H9 (cell line): ENCODE results near the gene SEPTIN3. TPM values are rescaled to one million over a fixed set of nuclear protein-coding genes. Genes with fewer than 3 reads are reported as not detected.

Experiments used
- DNase-seq: peaks from one replicate; pipeline ENCODE4 v3.0.0-alpha.2; 2017
- H2AFZ ChIP-seq: one replicate; pipeline ENCODE4 v1.6.1; 2013; ENCODE audit warnings: mild to moderate bottlenecking, low read length, control low read depth, moderate library complexity
- H2AK5ac ChIP-seq: 2 replicates; pipeline ENCODE4 v1.6.1; 2013; ENCODE audit warnings: low read length, control low read depth, mixed read lengths; ENCODE audit not compliant: insufficient read length
- H2BK120ac ChIP-seq: one replicate; pipeline ENCODE4 v1.6.1; 2013; ENCODE audit warnings: low read depth, mild to moderate bottlenecking, low read length, control low read depth, inconsistent platforms; ENCODE audit not compliant: poor library complexity, severe bottlenecking
- H2BK12ac ChIP-seq: 2 replicates; pipeline ENCODE4 v1.6.1; 2013; ENCODE audit warnings: low read length, control low read depth, mixed read lengths, low read depth; ENCODE audit not compliant: insufficient read length
- H2BK15ac ChIP-seq: 2 replicates; pipeline ENCODE4 v1.6.1; 2013; ENCODE audit warnings: low read depth, low read length, control low read depth
- H2BK20ac ChIP-seq: one replicate; pipeline ENCODE4 v1.6.1; 2013; ENCODE audit warnings: low read depth, mild to moderate bottlenecking, low read length, control low read depth, inconsistent platforms; ENCODE audit not compliant: poor library complexity, severe bottlenecking
- H2BK5ac ChIP-seq: 2 replicates; pipeline ENCODE4 v1.6.1; 2013; ENCODE audit warnings: low read length, control low read depth, mixed read lengths; ENCODE audit not compliant: insufficient read length
- H3K14ac ChIP-seq: 2 replicates; pipeline ENCODE4 v1.6.1; 2013; ENCODE audit warnings: low read length, control low read depth; ENCODE audit not compliant: insufficient read depth
- H3K18ac ChIP-seq: 2 replicates; pipeline ENCODE4 v1.6.1; 2013; ENCODE audit warnings: low read depth, mild to moderate bottlenecking, mixed read lengths, low read length, control low read depth; ENCODE audit not compliant: insufficient read length
- H3K23ac ChIP-seq: 2 replicates; pipeline ENCODE4 v1.6.1; 2013; ENCODE audit warnings: low read length, control low read depth, mixed read lengths, low read depth; ENCODE audit not compliant: insufficient read length
- H3K23me2 ChIP-seq: 2 replicates; pipeline ENCODE4 v1.6.1; 2013; ENCODE audit warnings: low read depth, mild to moderate bottlenecking, mixed read lengths, low read length, control low read depth; ENCODE audit not compliant: insufficient read length, poor library complexity, severe bottlenecking
- H3K27ac ChIP-seq: 2 replicates; pipeline ENCODE4 v1.5.1; 2013; ENCODE audit warnings: low read length, control low read depth, mixed read lengths, low read depth; ENCODE audit not compliant: insufficient read length
- H3K27me3 ChIP-seq: 2 replicates; pipeline ENCODE4 v1.6.1; 2013; ENCODE audit warnings: low read length, control low read depth, inconsistent platforms; ENCODE audit not compliant: insufficient read depth
- H3K4ac ChIP-seq: 2 replicates; pipeline ENCODE4 v1.6.1; 2013; ENCODE audit warnings: low read depth, mild to moderate bottlenecking, control low read depth, inconsistent platforms, low read length, moderate library complexity
- H3K4me1 ChIP-seq: 2 replicates; pipeline ENCODE4 v1.6.1; 2013; ENCODE audit warnings: low read length, control low read depth, inconsistent platforms; ENCODE audit not compliant: insufficient read depth
- H3K4me2 ChIP-seq: 2 replicates; pipeline ENCODE4 v1.6.1; 2013; ENCODE audit warnings: low read length, control low read depth, mixed read lengths; ENCODE audit not compliant: insufficient read length, insufficient read depth
- H3K56ac ChIP-seq: 2 replicates; pipeline ENCODE4 v1.6.1; 2013; ENCODE audit warnings: low read depth, mild to moderate bottlenecking, mixed read lengths, low read length, control low read depth; ENCODE audit not compliant: insufficient read length
- H3K79me1 ChIP-seq: 2 replicates; pipeline ENCODE4 v1.6.1; 2013; ENCODE audit warnings: low read depth, mild to moderate bottlenecking, moderate library complexity, low read length, control low read depth, inconsistent platforms; ENCODE audit not compliant: insufficient read depth, poor library complexity, severe bottlenecking
- H3K79me2 ChIP-seq: 2 replicates; pipeline ENCODE4 v1.6.1; 2013; ENCODE audit warnings: low read length, control low read depth, inconsistent platforms; ENCODE audit not compliant: insufficient read depth
- H3K9ac ChIP-seq: 2 replicates; pipeline ENCODE4 v1.6.1; 2013; ENCODE audit warnings: low read length, control low read depth, mixed read lengths; ENCODE audit not compliant: insufficient read length; ENCODE audit errors: extremely low read depth
- H3K9me3 ChIP-seq: one replicate; pipeline ENCODE4 v1.6.1; 2013; ENCODE audit warnings: low read depth, low read length, inconsistent platforms; ENCODE audit not compliant: control insufficient read depth
- H3T11ph ChIP-seq: one replicate; pipeline ENCODE4 v1.6.1; 2013; ENCODE audit warnings: mild to moderate bottlenecking, low read length, control low read depth, inconsistent platforms
- H4K20me1 ChIP-seq: one replicate; pipeline ENCODE4 v1.6.1; 2013; ENCODE audit not compliant: control insufficient read depth, insufficient read length, insufficient read depth
- H4K5ac ChIP-seq: 2 replicates; pipeline ENCODE4 v1.6.1; 2013; ENCODE audit warnings: low read depth, mild to moderate bottlenecking, mixed read lengths, low read length, control low read depth; ENCODE audit not compliant: insufficient read length
- H4K8ac ChIP-seq: replicated peaks from 2 replicates; pipeline ENCODE4 v1.6.1; 2013; ENCODE audit warnings: low read length, control low read depth, mixed read lengths, low read depth; ENCODE audit not compliant: insufficient read length
- H4K91ac ChIP-seq: 2 replicates; pipeline ENCODE4 v1.6.1; 2013; ENCODE audit warnings: low read depth, mild to moderate bottlenecking, moderate library complexity, mixed read lengths, low read length, control low read depth; ENCODE audit not compliant: insufficient read length
- H3K27ac Mint-ChIP-seq, 3 experiments: 2 replicates in 2 of 3; 3 replicates in 1 of 3; pipeline ENCODE4 v1.8.0; 2020 to 2021; ENCODE audit warnings: mixed read lengths in 3 of 3, mild to moderate bottlenecking in 1 of 3, moderate library complexity in 1 of 3
- H3K27me3 Mint-ChIP-seq: 2 replicates; pipeline ENCODE4 v1.8.0; 2021; ENCODE audit warnings: low read depth, mild to moderate bottlenecking, moderate library complexity, mixed read lengths
- H3K36me3 Mint-ChIP-seq, 3 experiments: 2 replicates in 2 of 3; 3 replicates in 1 of 3; pipeline ENCODE4 v1.8.0; 2020 to 2021; ENCODE audit warnings: low read depth in 3 of 3, mixed read lengths in 3 of 3; ENCODE audit not compliant: insufficient read depth in 1 of 3
- H3K4me1 Mint-ChIP-seq, 2 experiments: 2 replicates each; pipeline ENCODE4 v1.8.0; 2020; ENCODE audit warnings: mixed read lengths in 2 of 2
- H3K4me3 Mint-ChIP-seq, 2 experiments: 2 replicates in 1 of 2; 3 replicates in 1 of 2; pipeline ENCODE4 v1.8.0; 2020 to 2021; ENCODE audit warnings: mild to moderate bottlenecking in 2 of 2, mixed read lengths in 2 of 2, moderate library complexity in 1 of 2
- H3K9me3 Mint-ChIP-seq, 2 experiments: 2 replicates in 1 of 2; 3 replicates in 1 of 2; pipeline ENCODE4 v1.8.0; 2020; ENCODE audit warnings: mild to moderate bottlenecking in 2 of 2, mixed read lengths in 2 of 2, moderate library complexity in 1 of 2
- CTCF ChIP-seq: fragments of 200-600 bp; sonication (generic); conservative IDR thresholded peaks from 3 replicates; pipeline ENCODE4 v1.8.0; 2021; ENCODE audit warnings: antibody characterized with exemption, mild to moderate bottlenecking
- WGBS: extraction: QIAGEN DNeasy Blood & Tissue Kit; methylation state at CpG from one replicate; pipeline ENCODE4 v1.1.7; 2013; ENCODE audit warnings: missing lambda C conversion rate, low lambda C conversion rate, mixed read lengths; ENCODE audit not compliant: insufficient read length; ENCODE audit errors: extremely low coverage; 5-methylcytosine and 5-hydroxymethylcytosine counted together
- total RNA-seq: library from RNA; stranded (reverse); gene quantifications from 2 replicates; pipeline ENCODE4 v1.2.1, GENCODE V29; 2021

The SEPTIN3 gene
- total RNA-seq, 1 experiment from 2014 or later = 33.3 TPM

DNA sequence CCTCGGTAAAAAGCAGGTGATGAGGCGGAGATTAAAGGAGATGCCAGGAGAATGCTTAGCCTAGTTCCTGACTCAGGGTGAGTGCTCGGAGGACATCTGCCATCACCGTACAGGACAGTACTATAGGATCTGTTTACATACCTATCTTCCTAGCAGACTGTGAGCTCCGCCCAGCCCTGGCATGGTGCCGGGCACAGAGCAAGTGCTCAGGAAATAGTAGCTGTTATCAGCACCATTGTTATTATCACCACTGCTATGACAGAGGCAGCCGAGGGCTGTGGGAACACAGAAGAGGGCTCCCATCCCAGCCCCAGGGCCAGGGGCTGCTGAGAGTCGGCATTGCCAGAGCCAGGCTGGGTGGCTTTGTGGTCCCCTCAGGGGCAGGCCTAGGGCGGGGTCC lies 642 bp upstream of the SEPTIN3 start:
- DNase-seq = no peak
- peaks cover 2 to 3% (median 3%) of the 10 kb centered on the region in 3 experiments; a peak in 2 of 7 replicates for H3K36me3 Mint-ChIP-seq
- Histone ChIP-seq H3K79me2 (no peaks in the 10 kb centered on the region), H3K4me1 (peaks cover 2% of the 10 kb centered on the region; the same call in 1 of the 2 replicates), H3K23ac (no peak overlapping the region), H2BK120ac (no peak overlapping the region), H3K56ac (no peak overlapping the region), H4K91ac (no peak overlapping the region), H2BK20ac (no peak overlapping the region), H2BK5ac (no peak overlapping the region), H3K23me2 (no peaks in the 10 kb centered on the region), H3K9me3 (no peaks in the 10 kb centered on the region), H3K79me1 (no peaks in the 10 kb centered on the region), H3K4me2 (no peak overlapping the region), H3K27ac (no peak overlapping the region), H4K20me1 (no peaks in the 10 kb centered on the region), H2BK12ac (no peak overlapping the region), H3K4ac (no peak overlapping the region), H3K14ac (no peak overlapping the region), H2BK15ac (no peak overlapping the region), H4K8ac (no peak overlapping the region), H3K9ac (no peak overlapping the region), H4K5ac (no peak overlapping the region), H3T11ph (no peak overlapping the region), H3K18ac (no peak overlapping the region), H2AFZ (no peak overlapping the region), H3K27me3 (no peaks in the 10 kb centered on the region; the same call in 1 of the 2 replicates), H2AK5ac (no peak overlapping the region)
- peaks cover 29 to 36% of the 10 kb centered on the region in 2 experiments for H3K4me1 Mint-ChIP-seq
- no peak overlapping the region for H3K27ac Mint-ChIP-seq
- no peak overlapping the region for H3K4me3 Mint-ChIP-seq
- peaks cover 4 to 5% of the 10 kb centered on the region in 2 experiments; a peak in 4 of 5 replicates for H3K9me3 Mint-ChIP-seq
- WGBS = no CpG with 5 or more reads among the region's 9 CpGs
- TF ChIP-seq CTCF = no peak
- H3K27me3 Mint-ChIP-seq = peaks cover 43% of the 10 kb centered on the region
